HepG2 (cell line): ENCODE data around the gene TRERF1. TPM values are rescaled to one million over a fixed set of nuclear protein-coding genes. Genes with fewer than 3 reads are reported as not detected.

Experiments used
- ATAC-seq: fragments of 200-7000 bp; cut with Tn5 transposase; 3 replicates; pipeline ENCODE4 v1.9.1; 2020; ENCODE audit warnings: mild to moderate bottlenecking, moderate library complexity
- BruUV-seq: library from RNA; stranded (reverse); fragments of 400-500 nt; replicated peaks from 2 replicates; lab custom pipeline; 2021; lab: Mats Ljungman, UMichigan
- CTCF ChIA-PET: fragments of 300-600 bp; formaldehyde crosslinking; extraction: SDS; loops from one replicate; lab custom pipeline; 2021; ENCODE audit warnings: low total read pairs, inconsistent platforms, low intra/inter-chr PET ratio; lab: Yijun Ruan, JAX
- POLR2A ChIA-PET: fragments of 350-600 bp; sonication (Branson Sonifier 250); formaldehyde crosslinking; loops from one replicate; lab custom pipeline; 2020; ENCODE audit warnings: antibody characterized with exemption, inconsistent platforms; lab: Yijun Ruan, JAX
- DNase-seq: peaks from one replicate; pipeline ENCODE4 v3.0.0-alpha.2; 2015; ENCODE audit warnings: low spot score
- FAIRE-seq: peaks from 3 replicates; lab custom pipeline; 2011; peaks lifted over from hg19 to GRCh38; lab: Jason Lieb, UNC
- H2AFZ ChIP-seq: one replicate; pipeline ENCODE4 v1.6.1; 2011; ENCODE audit warnings: low read length, inconsistent platforms
- H3K27ac ChIP-seq: fragments of 300-600 bp; 3 replicates; pipeline ENCODE4 v1.8.0; 2011; ENCODE audit warnings: mixed run types, mild to moderate bottlenecking, mixed read lengths, low read length, inconsistent platforms; ENCODE audit not compliant: insufficient read depth; ENCODE audit errors: extremely low read length
- H3K27me3 ChIP-seq, 2 experiments: fragments of 200-600 bp in 1 of 2; 2 replicates in 1 of 2; 3 replicates in 1 of 2; pipeline versions ENCODE4 v1.6.0 to v1.8.0; 2011; ENCODE audit warnings: low read length in 2 of 2, mild to moderate bottlenecking in 2 of 2, moderate library complexity in 2 of 2, inconsistent platforms in 1 of 2; ENCODE audit not compliant: insufficient read depth in 2 of 2, control insufficient read depth in 1 of 2
- H3K36me3 ChIP-seq, 2 experiments: fragments of 200-600 bp in 1 of 2; replicated peaks in 1 of 2; 2 replicates in 1 of 2; 3 replicates in 1 of 2; pipeline versions ENCODE4 v1.5.1 to v1.8.0; 2011; ENCODE audit warnings: low read length in 2 of 2, inconsistent platforms in 1 of 2; ENCODE audit not compliant: insufficient read depth in 2 of 2, control insufficient read depth in 1 of 2
- H3K4me1 ChIP-seq: 2 replicates; pipeline ENCODE4 v1.5.1; 2012; ENCODE audit warnings: low read length, inconsistent platforms; ENCODE audit not compliant: insufficient read depth
- H3K4me2 ChIP-seq: 2 replicates; pipeline ENCODE4 v1.6.0; 2011; ENCODE audit warnings: low read depth, low read length, inconsistent platforms
- H3K4me3 ChIP-seq, 3 experiments: fragments of 200-600 bp in 1 of 3; sonication (generic), shearing (Covaris generic) in 1 of 3; replicated peaks in 1 of 3; 2 replicates each; pipeline ENCODE4 v1.5.1; 2011 to 2016; ENCODE audit warnings: low read length in 3 of 3, inconsistent platforms in 2 of 3, low read depth in 2 of 3, mild to moderate bottlenecking in 2 of 3, control low read depth in 1 of 3, mixed read lengths in 1 of 3; ENCODE audit not compliant: insufficient read depth in 1 of 3
- H3K79me2 ChIP-seq: one replicate; pipeline ENCODE4 v1.6.1; 2011; ENCODE audit warnings: low read length, inconsistent platforms; ENCODE audit not compliant: insufficient read depth
- H3K9ac ChIP-seq: 2 replicates; pipeline ENCODE4 v1.6.0; 2011; ENCODE audit warnings: mild to moderate bottlenecking, low read depth, low read length, inconsistent platforms; ENCODE audit not compliant: insufficient read depth
- H3K9me3 ChIP-seq: 2 replicates; pipeline ENCODE4 v1.5.1; 2012; ENCODE audit warnings: mild to moderate bottlenecking, low read length
- H4K20me1 ChIP-seq: 2 replicates; pipeline ENCODE4 v1.6.0; 2011; ENCODE audit warnings: inconsistent platforms, mild to moderate bottlenecking, low read length, moderate library complexity; ENCODE audit not compliant: insufficient read depth
- ATM ChIP-seq: fragments of 450-650 bp; IDR thresholded peaks from 2 replicates; pipeline ENCODE4 v1.7.1; 2017; ENCODE audit warnings: mild to moderate bottlenecking, borderline replicate concordance
- FOSL1 ChIP-seq: sonication (generic); formaldehyde crosslinking; IDR thresholded peaks from 2 replicates; pipeline ENCODE4 v1.9.0; 2021; ENCODE audit warnings: missing genetic modification reagents, borderline replicate concordance
- HDAC2 ChIP-seq: sonication (generic); formaldehyde crosslinking; IDR thresholded peaks from 2 replicates; pipeline ENCODE4 v1.4.0; 2020; ENCODE audit warnings: missing genetic modification reagents
- MEIS2 ChIP-seq: sonication (generic); formaldehyde crosslinking; IDR thresholded peaks from 2 replicates; pipeline ENCODE4 v1.9.0; 2021; ENCODE audit warnings: mild to moderate bottlenecking, missing genetic modification reagents
- RAD51 ChIP-seq: fragments of 450-650 bp; IDR thresholded peaks from 2 replicates; pipeline ENCODE4 v1.6.1; 2016; ENCODE audit warnings: borderline replicate concordance
- SALL1 ChIP-seq: sonication (generic); formaldehyde crosslinking; IDR thresholded peaks from 2 replicates; pipeline ENCODE4 v1.8.0; 2022; ENCODE audit warnings: mild to moderate bottlenecking, missing genetic modification reagents
- SMARCC2 ChIP-seq: fragments of 450-650 bp; IDR thresholded peaks from 2 replicates; pipeline ENCODE4 v1.6.1; 2017; ENCODE audit warnings: antibody characterized with exemption, mild to moderate bottlenecking
- ZFP36L1 ChIP-seq: sonication (generic); formaldehyde crosslinking; IDR thresholded peaks from 2 replicates; pipeline ENCODE4 v1.8.0; 2022; ENCODE audit warnings: mild to moderate bottlenecking, missing genetic modification reagents, moderate library complexity
- ZFP91 ChIP-seq: sonication (generic); formaldehyde crosslinking; IDR thresholded peaks from 2 replicates; pipeline ENCODE4 v1.9.0; 2022; ENCODE audit warnings: missing genetic modification reagents, mild to moderate bottlenecking, borderline replicate concordance
- ZKSCAN1 ChIP-seq: fragments of 150-350 bp; IDR thresholded peaks from 2 replicates; pipeline ENCODE4 v1.6.1; 2014; ENCODE audit warnings: low read length
- ZNF136 ChIP-seq: sonication (generic); formaldehyde crosslinking; IDR thresholded peaks from 2 replicates; pipeline ENCODE4 v1.8.1; 2022; ENCODE audit warnings: low read depth, mild to moderate bottlenecking, moderate library complexity, missing genetic modification reagents
- ZNF275 ChIP-seq: sonication (generic); formaldehyde crosslinking; IDR thresholded peaks from 2 replicates; pipeline ENCODE4 v1.8.0; 2022; ENCODE audit warnings: missing genetic modification reagents, mild to moderate bottlenecking, inconsistent platforms, borderline replicate concordance
- ZNF430 ChIP-seq: sonication (generic); formaldehyde crosslinking; IDR thresholded peaks from 2 replicates; pipeline ENCODE4 v1.9.0; 2021; ENCODE audit warnings: mild to moderate bottlenecking, missing genetic modification reagents
- ZNF646 ChIP-seq: sonication (generic); formaldehyde crosslinking; IDR thresholded peaks from 2 replicates; pipeline ENCODE4 v1.9.0; 2021; ENCODE audit warnings: mild to moderate bottlenecking, missing genetic modification reagents
- ZNF75D ChIP-seq: sonication (generic); formaldehyde crosslinking; IDR thresholded peaks from 2 replicates; pipeline ENCODE4 v1.8.1; 2023; ENCODE audit warnings: missing genetic modification reagents, mild to moderate bottlenecking, borderline replicate concordance
- WGBS: methylation state at CpG from one replicate; pipeline ENCODE4 v1.1.6; 2017; ENCODE audit warnings: low lambda C conversion rate; 5-methylcytosine and 5-hydroxymethylcytosine counted together
- in situ Hi-C: cut with HindIII; loops from 2 replicates; pipeline ENCODE4 v1.10.0; 2017; ENCODE audit warnings: low pct_unique_long_range_greater_than_20kb; ENCODE audit not compliant: extremely low pct_ligation_motif_present
- intact Hi-C: fragments of 100-400 bp; cut with micrococcal nuclease; formaldehyde crosslinking; loops from one replicate; pipeline ENCODE4 v1.10.0; 2022; ENCODE audit not compliant: unreplicated experiment
- polyA plus RNA-seq, 8 experiments: library from polyadenylated mRNA; depleted of rRNA in 3 of 8; stranded (reverse) in 7 of 8; unstranded in 1 of 8; fragments of >200 nt; fragmentation: Illumina TruSeq in 4 of 8; extraction: Trizol in 4 of 8; gene quantifications; 2 replicates each; pipeline versions ENCODE4 v1.2.1 to v1.2.3, GENCODE V29; 2011 to 2016; ENCODE audit warnings: low read depth in 4 of 8, missing spikeins in 1 of 8, mixed read lengths in 1 of 8; ENCODE audit not compliant: insufficient read depth in 1 of 8
- total RNA-seq, 5 experiments: library from RNA; depleted of rRNA; stranded (reverse); fragments of >200 nt; fragmentation: Illumina TruSeq; extraction: Trizol; gene quantifications; 2 replicates each; pipeline ENCODE4 v1.2.3, GENCODE V29; 2016; ENCODE audit warnings: low read depth in 1 of 5

The TRERF1 gene
- total and polyA plus RNA-seq, 2 of the 13 experiments (the other 11 are each of a cell fraction or from before 2014, with no cell fraction given) = 0.02 TPM; not detected in 1

DNA sequence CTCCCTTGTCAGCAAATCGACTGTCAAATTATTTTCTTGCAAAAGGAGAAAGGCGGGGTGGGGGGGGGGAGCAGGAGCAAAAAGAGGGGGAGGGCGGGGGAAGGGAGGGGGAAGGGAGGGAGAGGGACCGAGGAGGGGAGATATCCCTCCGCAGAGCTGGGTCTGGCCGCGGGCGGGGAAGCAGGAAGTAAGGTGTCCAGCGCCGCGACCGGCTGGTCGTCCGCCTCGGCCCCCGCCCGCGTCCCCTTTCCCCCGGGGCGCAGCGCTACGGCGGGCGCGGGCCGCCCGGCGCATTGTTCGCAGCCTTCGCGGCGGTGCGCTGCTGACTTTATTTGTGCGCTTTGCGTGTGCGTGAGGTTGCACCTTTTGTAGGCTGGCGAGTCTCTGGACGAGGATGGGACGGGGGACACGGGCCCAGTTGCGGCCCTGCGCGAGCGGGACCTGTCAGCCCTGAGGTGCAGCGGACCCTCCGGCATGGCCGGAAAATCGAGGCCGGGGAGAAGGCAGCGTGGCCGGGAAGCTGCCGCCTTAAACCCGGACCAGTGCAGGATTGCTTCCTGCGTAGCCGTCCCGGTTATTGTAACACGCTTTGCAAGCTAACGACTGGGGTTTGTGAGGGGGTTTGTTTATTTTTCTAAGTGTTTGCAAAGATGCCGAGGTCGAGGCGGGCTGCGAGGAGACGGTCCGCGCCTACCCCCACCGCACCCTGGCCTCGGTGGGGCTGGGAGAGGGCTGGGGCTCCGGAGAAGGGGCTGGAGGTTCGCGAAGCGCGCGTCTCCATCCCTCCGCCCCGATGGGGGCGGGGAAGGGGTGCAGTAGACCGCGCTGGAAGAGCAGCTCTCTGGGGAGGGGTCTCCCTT, 675 bp upstream of the TRERF1 start:
- no peaks in the 10 kb centered on the region for H4K20me1 ChIP-seq
- no peaks in the 10 kb centered on the region for H3K79me2 ChIP-seq
- no peak overlapping the region for H3K27ac ChIP-seq
- no peak overlapping the region for H2AFZ ChIP-seq
- peaks cover 11% of the 10 kb centered on the region for H3K4me1 ChIP-seq
- POLR2A ChIA-PET = no interaction called here
- no peak for FAIRE-seq
- H3K4me3 ChIP-seq = peak overlapping the region; percentile 59 to 72 (median 61)
- CTCF ChIA-PET = no interaction called here
- H3K27me3 ChIP-seq = peaks cover 8 to 73% of the 10 kb centered on the region in 2 experiments; a peak in 4 of 5 replicates
- no peaks in the 10 kb centered on the region for H3K36me3 ChIP-seq
- no peak overlapping the region for H3K9ac ChIP-seq
- in situ Hi-C loops (no loop called here), intact Hi-C loops (no loop called here)
- DNase-seq = no peak
- no peaks in the 10 kb centered on the region for H3K9me3 ChIP-seq
- BruUV-seq = no TSS peak
- ATAC-seq = peak; percentile 56
- H3K4me2 ChIP-seq = peak overlapping the region; percentile 85
- WGBS = 2% methylated on average over 49 of the region's 78 CpGs
- 0 out of 2 replicates have a peak, but pooled peaks have one; percentile 58 for TF ChIP-seq ZNF275 (CRISPR knock-in tag)
- peak; percentile 27; the same call in 1 of the 2 replicates for TF ChIP-seq ZFP91 (CRISPR knock-in tag)
- no peak for TF ChIP-seq ZFP36L1 (CRISPR knock-in tag)
- TF ChIP-seq ATM = no peak
- no peak for TF ChIP-seq ZNF136
- no peak for TF ChIP-seq FOSL1
- no peak for TF ChIP-seq RAD51
- TF ChIP-seq MEIS2 (CRISPR knock-in tag) = no peak
- TF ChIP-seq SALL1 (CRISPR knock-in tag) = 0 out of 2 replicates have a peak, but pooled peaks have one; percentile 7
- no peak for TF ChIP-seq ZNF430
- TF ChIP-seq ZNF646 = no peak
- TF ChIP-seq HDAC2 (CRISPR knock-in tag) = no peak
- TF ChIP-seq ZNF75D = no peak
- no peak for TF ChIP-seq ZKSCAN1
- TF ChIP-seq SMARCC2 = no peak
